GM19455 (cell line): ENCODE results near the gene EIF4A3.
"Not testable (repeated sequence)": the region's sequence is repeated elsewhere in the genome, so short reads cannot be mapped to it uniquely, and the experiment has no call there.

Source experiments
- ATAC-seq: cut with Tn5 transposase; IDR thresholded peaks from one replicate; pipeline ENCODE4 v1.9.1; 2021; ENCODE audit not compliant: unreplicated experiment

The EIF4A3 gene

GRCh38 chr17:80101946-80102663 lies 44.8 kb downstream of the EIF4A3 start:
- ATAC-seq, result peak; percentile 2

- ATAC-seq, result peak; percentile 79
These were observed 45.6 kb downstream of the EIF4A3 start, which contains the start of gene GAA for GRCh38 chr17:80101011-80101945. Gene GAA, plus strand, starts transcription at chr17:80101581. Its CDS starts 3,006 bp downstream, at chr17:80104587.

GRCh38 chr17:80100035-80100323 lies 46.9 kb downstream of the EIF4A3 start:
- no peak for ATAC-seq

- ATAC-seq, result no peak
These were observed 47.5 kb downstream of the EIF4A3 start for GRCh38 chr17:80099291-80100034.

GRCh38 chr17:80097844-80098691 lies 48.9 kb downstream of the EIF4A3 start:
- ATAC-seq, result no peak

GRCh38 chr17:80097127-80097621 lies 49.8 kb downstream of the EIF4A3 start:
- no peak for ATAC-seq

GRCh38 chr17:80096561-80097021 lies 50.3 kb downstream of the EIF4A3 start:
- ATAC-seq, result no peak

- ATAC-seq, result no peak
These were observed 51.0 kb downstream of the EIF4A3 start for GRCh38 chr17:80095844-80096475.

GRCh38 chr17:80095038-80095843 lies 51.7 kb downstream of the EIF4A3 start:
- ATAC-seq, result no peak

GRCh38 chr17:80092959-80093358 lies 54.0 kb downstream of the EIF4A3 start:
- ATAC-seq, result no peak

GRCh38 chr17:80091376-80091775 lies 55.6 kb downstream of the EIF4A3 start:
- no peak for ATAC-seq

- not testable (repeated sequence) for ATAC-seq
These were observed 56.8 kb downstream of the EIF4A3 start for GRCh38 chr17:80090164-80090563.

- no peak for ATAC-seq
These were observed 57.2 kb downstream of the EIF4A3 start for GRCh38 chr17:80089762-80090161.

- no peak for ATAC-seq
These were observed 59.3 kb downstream of the EIF4A3 start for GRCh38 chr17:80087346-80088265.

- ATAC-seq, result no peak
These were observed 60.3 kb downstream of the EIF4A3 start for GRCh38 chr17:80086616-80087015.

GRCh38 chr17:80086081-80086480 lies 60.8 kb downstream of the EIF4A3 start:
- ATAC-seq, result no peak

GRCh38 chr17:80084773-80085172 lies 62.2 kb downstream of the EIF4A3 start:
- no peak for ATAC-seq
